ENCODE results near the gene TMEM127. TPM values are rescaled to one million over a fixed set of nuclear protein-coding genes. Genes with fewer than 3 reads are reported as not detected.
"Not testable (repeated sequence)": the region's sequence is repeated elsewhere in the genome, so short reads cannot be mapped to it uniquely, and the experiment has no call there.

TMEM127 gene
- total RNA-seq, 1 donor from 2014 or later: 71.2 TPM

DNA sequence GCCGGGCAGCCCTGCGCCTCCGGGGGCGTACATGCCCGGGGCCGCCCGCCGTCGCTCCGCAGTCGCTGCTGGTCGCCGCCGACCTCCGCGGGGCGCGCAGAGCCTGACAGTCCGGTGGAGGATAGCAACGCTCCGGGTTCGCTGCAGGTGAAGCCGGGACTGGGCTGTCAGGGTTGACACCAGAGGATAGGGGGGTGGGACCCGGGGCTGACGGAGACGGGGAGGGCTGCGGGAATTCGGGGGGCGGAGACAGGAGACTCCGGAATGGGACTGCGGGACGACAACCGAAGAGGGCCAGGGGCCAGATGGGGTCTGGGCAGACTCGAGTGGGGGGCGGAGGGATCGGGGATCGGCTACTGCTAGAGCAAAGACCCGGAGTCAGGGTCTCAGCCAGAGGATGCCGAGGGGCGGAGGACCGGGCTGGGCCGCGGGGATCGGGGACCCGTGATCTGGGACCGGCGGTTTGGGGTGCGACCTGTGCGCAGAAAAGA, 403 bp downstream of the TMEM127 start:
- DNase-seq: peak; percentile 71
- intact Hi-C loops (cut with micrococcal nuclease): no loop called here
- ATAC-seq: peak; percentile 35

DNA sequence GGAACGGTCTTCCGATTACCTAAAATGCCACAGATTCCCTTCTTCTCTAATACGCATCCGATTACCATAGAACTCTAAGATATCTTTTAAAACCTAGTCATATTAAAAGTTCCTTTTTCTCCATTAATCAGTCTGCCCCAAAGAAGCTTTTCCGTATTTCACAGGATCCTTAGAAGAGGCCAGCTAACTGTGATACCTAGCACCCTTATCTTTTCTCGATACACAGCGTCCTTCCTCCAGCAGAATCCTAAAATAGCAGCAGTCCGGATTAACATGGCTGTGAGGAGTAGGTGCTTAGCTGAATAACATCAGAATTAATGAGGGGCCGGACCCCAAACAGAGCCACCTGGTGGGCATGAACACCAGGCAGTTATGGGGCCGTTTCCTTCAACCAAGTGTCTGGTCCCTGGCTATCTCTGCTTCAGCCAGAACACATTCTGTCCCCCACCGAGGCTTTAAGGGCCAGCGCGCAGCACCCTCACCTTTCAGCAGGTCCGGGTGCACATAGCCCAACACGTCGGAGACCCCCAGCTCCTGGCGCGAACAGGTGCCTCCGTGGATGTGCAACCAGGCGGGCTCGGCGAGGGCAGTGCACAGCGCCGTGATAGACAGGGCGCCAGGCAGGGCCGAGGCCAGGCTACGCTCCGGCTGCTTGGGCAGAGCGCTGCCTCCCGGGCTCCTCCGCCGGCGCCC, 995 bp downstream of the TMEM127 start:
- ATAC-seq: peak; percentile 4
- intact Hi-C loops (cut with micrococcal nuclease): no loop called here

DNA sequence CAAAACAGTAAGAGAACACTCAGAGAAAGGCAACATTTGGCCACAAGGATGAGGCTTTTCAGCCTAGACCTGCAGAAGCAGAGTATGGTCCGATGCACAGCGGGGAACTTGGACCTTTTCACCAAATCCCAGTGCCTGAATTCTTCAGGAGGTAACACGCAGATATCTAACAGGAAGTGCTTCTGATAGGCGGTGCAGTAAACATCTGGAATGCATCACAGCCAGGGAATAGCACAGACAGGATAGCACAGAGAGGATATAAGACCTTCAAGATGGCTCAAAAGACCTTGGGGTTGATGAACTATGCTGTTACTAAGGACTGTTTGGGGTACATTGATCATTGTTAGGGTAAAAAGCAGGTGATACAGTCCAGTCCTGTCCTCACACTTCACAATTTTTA, 1.7 kb downstream of the TMEM127 start:
- intact Hi-C loops (cut with micrococcal nuclease): no loop called here
- DNase-seq (no peak), ATAC-seq (no peak)

More for the DNA sequence above, 995 bp downstream of the TMEM127 start:
- peak; percentile 60 for DNase-seq

- no peak for ATAC-seq
- intact Hi-C loops (cut with micrococcal nuclease): no loop called here
- DNase-seq: no peak
These were observed 3.5 kb downstream of the TMEM127 start for GRCh38 chr2:96262306-96262705.

DNA sequence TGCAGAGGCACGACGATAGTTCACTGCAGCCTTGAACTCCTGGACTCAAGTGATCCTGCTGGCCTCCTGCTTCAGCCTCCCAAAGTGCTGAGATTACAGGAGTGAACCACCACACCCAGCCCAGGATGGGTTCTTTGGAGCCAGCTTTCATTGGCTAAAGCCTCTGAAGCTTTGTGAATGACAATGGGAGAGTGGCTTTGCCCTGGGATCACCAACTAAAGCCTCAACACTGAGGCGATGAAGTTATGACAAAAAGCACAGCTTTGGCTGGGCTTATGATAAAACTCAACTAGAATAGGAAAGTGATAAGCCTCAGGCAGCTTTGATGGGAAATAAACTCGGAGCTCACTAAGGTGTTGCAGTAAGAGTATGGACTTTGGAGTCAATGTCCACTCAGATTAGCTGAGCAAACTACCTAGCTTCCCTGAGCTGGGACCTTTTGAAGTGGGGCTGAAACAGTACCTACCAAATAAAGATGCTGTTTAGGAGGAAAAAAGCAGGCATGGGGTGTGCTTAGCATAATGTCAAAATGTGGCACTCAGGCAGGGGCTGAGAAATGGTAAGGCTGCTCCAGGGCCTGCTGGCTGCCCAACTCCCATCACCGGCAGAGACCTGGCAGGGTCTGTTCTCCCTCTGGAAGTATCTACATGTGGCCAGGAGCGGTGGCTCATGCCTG, 4.3 kb downstream of the TMEM127 start:
- ATAC-seq: no peak
- intact Hi-C loops (cut with micrococcal nuclease): no loop called here
- DNase-seq: no peak

DNA sequence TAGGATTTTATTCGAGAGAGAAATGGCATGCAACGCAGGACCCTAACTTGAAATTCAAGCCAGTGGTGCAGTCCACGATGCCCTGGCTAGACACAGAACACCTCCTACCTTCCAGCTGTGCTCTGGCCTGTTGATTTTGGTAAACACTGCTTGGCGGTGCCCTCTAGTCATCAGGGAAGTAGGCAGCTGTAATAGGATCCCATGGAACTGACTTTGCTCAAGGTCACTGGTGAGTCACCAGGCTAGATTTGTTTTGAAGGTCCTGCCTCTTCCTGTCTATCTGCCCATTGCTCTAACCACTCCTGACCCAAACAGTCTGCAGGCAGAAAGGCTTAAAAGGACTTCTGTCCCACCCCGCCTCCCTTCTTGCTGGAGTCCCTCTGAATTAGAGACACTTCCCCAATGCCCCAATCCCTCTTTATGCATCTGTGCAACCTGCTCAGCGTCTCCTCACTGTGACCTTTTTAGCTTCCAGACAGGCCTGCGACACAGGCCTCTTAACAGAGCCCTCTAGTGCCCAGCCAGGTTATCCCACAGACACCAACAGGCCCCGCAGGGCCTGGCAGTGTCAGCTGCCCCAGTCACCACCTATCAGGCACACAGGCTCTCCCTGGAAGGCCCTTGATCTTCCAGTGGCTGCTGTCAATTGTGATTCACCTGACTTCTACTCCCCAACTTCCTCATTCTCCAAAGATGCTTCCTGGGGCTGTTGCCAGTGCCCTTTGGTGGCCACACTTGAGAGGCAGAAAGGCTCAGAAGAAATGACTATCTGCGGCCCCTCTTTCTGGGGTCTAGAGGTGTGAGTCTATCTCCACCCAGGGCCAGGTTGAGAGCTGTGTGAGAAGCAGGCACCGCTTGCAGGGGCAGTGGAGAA, 5.2 kb downstream of the TMEM127 start:
- peak; percentile 78 for DNase-seq
- peak; percentile 75 for ATAC-seq
- intact Hi-C loops (cut with micrococcal nuclease): no loop called here

DNA sequence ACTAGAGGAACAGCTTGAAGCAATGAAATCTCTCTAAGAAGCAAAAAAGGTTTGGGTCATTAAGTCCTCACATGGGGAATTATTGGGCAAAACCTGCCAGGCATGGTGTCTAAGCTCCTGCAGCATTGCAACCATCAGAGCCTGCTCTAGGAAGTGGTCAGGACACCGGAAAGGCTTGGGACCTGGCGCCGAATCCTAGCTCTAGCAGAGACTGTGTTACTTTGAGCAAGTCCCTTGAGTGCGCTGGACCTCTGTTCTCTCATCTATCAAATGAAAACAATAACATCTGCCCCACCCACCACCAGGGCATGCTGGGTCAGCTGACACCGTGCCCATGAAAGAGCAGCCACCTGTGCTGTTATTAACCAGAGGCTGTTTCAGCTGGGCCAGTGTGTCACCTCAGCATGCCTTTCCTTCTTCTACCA, 6.3 kb downstream of the TMEM127 start:
- peak; percentile 55 for ATAC-seq
- intact Hi-C loops (cut with micrococcal nuclease): loop anchor here (5.0 kb wide), 1 partner anchor 52 kb away; the partner anchor contains the start of gene STARD7
- peak; percentile 60 for DNase-seq

DNA sequence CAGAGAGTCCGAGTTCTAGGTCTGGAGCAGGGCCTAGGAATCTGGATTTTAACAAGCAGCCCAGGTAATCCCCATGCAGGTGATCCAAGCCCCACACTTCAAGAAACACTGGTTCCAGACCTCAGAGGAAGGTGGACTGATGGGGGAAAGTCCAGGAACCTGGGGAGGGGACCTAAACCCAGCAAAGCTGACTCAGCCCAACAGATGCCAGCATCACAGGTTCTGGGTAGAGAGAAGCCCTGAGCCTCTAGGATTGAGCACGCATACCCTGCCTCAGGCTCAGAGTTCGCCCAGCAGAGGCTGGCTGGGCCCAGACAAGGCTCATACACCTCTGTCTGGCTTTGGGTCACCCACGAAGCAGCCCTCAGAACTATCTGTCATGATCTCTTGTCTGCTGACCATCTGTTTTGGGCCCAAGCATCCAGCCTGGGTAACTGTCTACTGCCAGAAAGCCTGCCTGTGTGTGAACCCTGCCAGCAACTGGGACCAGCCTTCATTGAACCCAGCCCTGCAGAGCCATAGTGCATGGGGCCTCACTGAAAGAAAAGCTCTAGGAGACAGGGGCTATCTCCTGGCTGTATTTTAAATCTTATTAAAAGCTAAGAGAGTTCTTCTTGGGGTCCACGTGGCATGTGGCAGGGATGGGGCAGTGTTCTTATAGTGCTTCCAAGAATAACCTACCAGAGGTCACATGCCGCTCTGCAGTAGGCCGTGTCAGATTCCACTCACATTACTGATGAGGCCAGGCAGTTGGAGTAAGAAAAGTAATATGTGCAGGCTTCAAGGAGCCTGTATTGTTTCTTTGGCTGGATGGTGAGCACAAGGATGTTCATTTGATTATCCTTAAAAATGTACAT, 7.4 kb downstream of the TMEM127 start:
- intact Hi-C loops (cut with micrococcal nuclease): loop anchor here (5.0 kb wide), 1 partner anchor 51 kb away; the partner anchor contains the start of gene STARD7
- ATAC-seq (peak; percentile 66), DNase-seq (peak; percentile 54)

- ATAC-seq, DNase-seq: not testable (repeated sequence)
- intact Hi-C loops (cut with micrococcal nuclease): loop anchor here (5.0 kb wide), 1 partner anchor 50 kb away; the partner anchor contains the start of gene STARD7
These were observed 8.1 kb downstream of the TMEM127 start for GRCh38 chr2:96257744-96258143.

DNA sequence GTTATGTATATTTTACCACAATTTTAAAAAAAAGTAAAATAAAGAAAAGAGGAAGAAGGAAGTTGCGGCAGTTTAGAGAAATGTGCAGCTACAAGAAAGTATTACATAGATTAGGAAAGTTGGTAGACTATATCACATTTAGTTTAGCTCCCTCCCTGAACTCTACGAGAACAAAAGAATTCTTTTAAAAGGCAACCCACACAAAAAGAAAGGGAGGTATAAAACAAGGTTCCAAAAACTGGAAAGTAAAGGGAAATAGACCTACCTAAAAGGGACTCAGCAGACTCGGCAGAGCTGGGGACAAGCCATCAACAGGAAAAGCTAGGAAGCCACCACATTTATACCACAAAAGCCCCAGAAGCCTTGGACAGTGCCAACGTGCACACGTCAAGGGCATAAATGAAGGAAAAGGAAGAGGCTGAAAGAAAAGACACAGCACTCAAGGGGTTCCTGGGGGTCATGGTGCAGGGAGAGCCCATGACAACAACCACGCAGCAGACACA, 9.1 kb downstream of the TMEM127 start:
- no peak for ATAC-seq
- intact Hi-C loops (cut with micrococcal nuclease): loop anchor here (5.0 kb wide), 1 partner anchor 49 kb away; the partner anchor contains the start of gene STARD7
- DNase-seq: no peak

DNA sequence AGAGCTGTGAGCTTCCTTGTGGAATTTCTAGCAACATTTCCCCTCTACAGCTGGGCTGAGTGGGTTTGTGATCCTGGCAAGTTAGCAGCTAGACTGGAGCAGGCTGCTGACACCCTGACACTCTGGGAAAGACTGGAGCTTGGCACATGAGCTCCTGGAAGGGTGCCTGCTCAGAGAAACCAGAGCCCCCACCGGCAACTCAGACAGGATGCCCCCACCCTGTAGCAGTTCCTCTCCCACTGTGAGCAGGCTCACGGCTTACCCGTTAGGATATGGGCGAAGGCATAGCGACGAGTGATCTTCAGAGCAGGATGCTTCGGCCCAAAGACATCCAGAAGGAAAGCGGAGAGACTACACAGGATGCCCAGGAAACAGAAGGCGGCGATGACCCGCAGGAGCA, 11.2 kb downstream of the TMEM127 start:
- DNase-seq: no peak
- peak; percentile 3 for ATAC-seq
- intact Hi-C loops (cut with micrococcal nuclease): no loop called here

- ATAC-seq: peak; percentile 47
- DNase-seq: no peak
- intact Hi-C loops (cut with micrococcal nuclease): no loop called here
These were observed 12.8 kb downstream of the TMEM127 start for GRCh38 chr2:96253006-96253405.

DNA sequence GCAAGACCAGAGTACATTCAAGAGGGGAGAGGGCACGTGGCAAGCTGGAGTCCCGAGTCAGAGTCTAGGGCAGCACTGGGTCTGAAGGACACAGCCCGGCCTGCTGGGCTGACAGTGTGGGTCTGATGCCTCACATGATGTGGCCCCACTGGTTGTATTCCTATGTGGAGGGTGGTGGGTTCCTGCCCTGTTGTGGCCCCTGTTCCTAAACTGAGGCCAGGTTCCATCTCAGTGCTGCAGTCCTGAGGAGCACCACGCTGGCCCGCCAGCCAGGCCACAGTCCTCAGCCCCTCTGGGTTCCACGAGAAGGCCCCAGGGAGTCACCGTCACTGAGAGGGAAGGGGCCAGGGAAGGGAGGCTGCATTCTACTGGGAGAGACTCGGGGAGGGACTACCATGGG, 13.3 kb downstream of the TMEM127 start:
- peak; percentile 2 for ATAC-seq
- intact Hi-C loops (cut with micrococcal nuclease): no loop called here
- no peak for DNase-seq

GRCh38 chr2:96251721-96252292, 14.0 kb downstream of the TMEM127 start:
- DNase-seq (peak; percentile 70), ATAC-seq (peak; percentile 76)
- intact Hi-C loops (cut with micrococcal nuclease): no loop called here

- intact Hi-C loops (cut with micrococcal nuclease): no loop called here
- ATAC-seq: no peak
- no peak for DNase-seq
These were observed 15.6 kb downstream of the TMEM127 start for GRCh38 chr2:96250188-96250587.

GRCh38 chr2:96249654-96250053, 16.1 kb downstream of the TMEM127 start:
- DNase-seq: no peak
- intact Hi-C loops (cut with micrococcal nuclease): no loop called here
- peak; percentile 8 for ATAC-seq

DNA sequence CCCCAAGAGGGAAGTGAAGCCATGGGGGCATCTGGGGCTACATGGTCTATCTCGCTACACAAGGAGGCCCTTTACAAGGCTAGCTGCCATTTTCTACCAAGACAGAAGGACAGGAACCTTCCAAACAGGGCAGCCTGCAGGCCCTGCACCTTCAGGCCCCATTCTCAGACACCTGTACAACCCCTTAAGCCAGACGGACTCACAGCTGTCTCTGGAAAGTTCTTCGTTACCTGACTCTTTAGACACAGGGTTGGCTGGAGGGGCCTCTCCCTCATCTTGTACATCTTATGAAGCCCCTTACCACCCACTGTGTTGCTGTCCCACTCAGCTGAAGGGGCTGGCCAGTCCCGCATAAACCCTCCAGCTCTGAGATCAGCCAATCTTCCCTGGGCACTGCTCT, 17.2 kb downstream of the TMEM127 start:
- DNase-seq (no peak), ATAC-seq (no peak)
- intact Hi-C loops (cut with micrococcal nuclease): no loop called here

- ATAC-seq (no peak), DNase-seq (no peak)
- intact Hi-C loops (cut with micrococcal nuclease): no loop called here
These were observed 17.9 kb downstream of the TMEM127 start for GRCh38 chr2:96247896-96248295.

Measured in left ventricle myocardium superior (tissue), 1 donor.